ENCODE data around the gene THYN1. TPM values are rescaled to one million over a fixed set of nuclear protein-coding genes. Genes with fewer than 3 reads are reported as not detected.

The THYN1 gene
- total RNA-seq, 4 donors from 2014 or later: 16.1 to 39.3 (median 33.2) TPM

GRCh38 chr11:134271978-134272377, 18.8 kb upstream of the THYN1 start:
- Histone ChIP-seq H3K27ac (no peak overlapping the region), H3K9me3 (no peaks in the 10 kb centered on the region), H3K4me1 (peaks cover 5 to 20% (median 13%) of the 10 kb centered on the region in 4 donors), H3K36me3 (no peaks in the 10 kb centered on the region), H3K4me3 (no peak overlapping the region), H3K27me3 (peaks cover 74% of the 10 kb centered on the region)
- no peak for TF ChIP-seq CTCF (IDR thresholded peaks at IDR 0.05)
- TF ChIP-seq POLR2A (IDR thresholded peaks at IDR 0.05): no peak
- no peak for TF ChIP-seq EP300 (IDR thresholded peaks at IDR 0.05; ENCODE audit: low read depth)
- no peak for TF ChIP-seq POLR2AphosphoS5 (IDR thresholded peaks at IDR 0.05)
- WGBS, 2 donors (ENCODE audit: low coverage in 1 of 2): 91 to 100% methylated on average over 1 to 4 of the region's 4 CpGs
- in situ Hi-C loops (cut with MboI; ENCODE audit: low pct_ligation_motif_present in 1 of 4, low pct_unique_long_range_greater_than_20kb in 1 of 4, low sequenced_read_pairs in 3 of 4) (no loop called here), intact Hi-C loops (cut with DNase I; ENCODE audit: low total_unique reads) (no loop called here)
- no peak for DNase-seq

GRCh38 chr11:134270250-134270714, 17.1 kb upstream of the THYN1 start:
- no peaks in the 10 kb centered on the region for H3K36me3 ChIP-seq
- DNase-seq: no peak
- H3K27ac ChIP-seq: no peak overlapping the region
- no peak overlapping the region for H3K4me3 ChIP-seq
- WGBS, 2 donors (ENCODE audit: low coverage in 1 of 2): 0 to 46% methylated on average over 1 to 5 of the region's 5 CpGs
- in situ Hi-C loops (cut with MboI; ENCODE audit: low pct_ligation_motif_present in 1 of 4, low pct_unique_long_range_greater_than_20kb in 1 of 4, low sequenced_read_pairs in 3 of 4): no loop called here
- H3K4me1 ChIP-seq: peaks cover 0 to 10% (median 0%) of the 10 kb centered on the region in 4 donors
- peaks cover 57% of the 10 kb centered on the region for H3K27me3 ChIP-seq
- no peak for TF ChIP-seq CTCF (IDR thresholded peaks at IDR 0.05)
- TF ChIP-seq EP300 (IDR thresholded peaks at IDR 0.05; ENCODE audit: low read depth): no peak
- intact Hi-C loops (cut with DNase I; ENCODE audit: low total_unique reads): no loop called here
- H3K9me3 ChIP-seq: no peaks in the 10 kb centered on the region

GRCh38 chr11:134267966-134268365, 14.8 kb upstream of the THYN1 start:
- Histone ChIP-seq H3K4me1 (peaks cover 0 to 10% (median 0%) of the 10 kb centered on the region in 4 donors), H3K36me3 (peaks cover 0 to 6% (median 0%) of the 10 kb centered on the region in 4 donors), H3K9me3 (no peaks in the 10 kb centered on the region), H3K4me3 (no peak overlapping the region), H3K27ac (no peak overlapping the region), H3K27me3 (peaks cover 34% of the 10 kb centered on the region)
- TF ChIP-seq CTCF (IDR thresholded peaks at IDR 0.05): no peak
- no peak for TF ChIP-seq POLR2AphosphoS5 (IDR thresholded peaks at IDR 0.05)
- no peak for TF ChIP-seq POLR2A (IDR thresholded peaks at IDR 0.05)
- no peak for TF ChIP-seq EP300 (IDR thresholded peaks at IDR 0.05; ENCODE audit: low read depth)
- intact Hi-C loops (cut with DNase I; ENCODE audit: low total_unique reads) (no loop called here), in situ Hi-C loops (cut with MboI; ENCODE audit: low pct_ligation_motif_present in 1 of 4, low pct_unique_long_range_greater_than_20kb in 1 of 4, low sequenced_read_pairs in 3 of 4) (no loop called here)
- 89% methylated on average over 11 of the region's 11 CpGs; no CpG with 5 or more reads in 1 of the 2 donors for WGBS, 2 donors (ENCODE audit: low coverage in 1 of 2)
- DNase-seq: no peak

GRCh38 chr11:134267461-134267860, 14.3 kb upstream of the THYN1 start:
- H3K27me3 ChIP-seq: peaks cover 29% of the 10 kb centered on the region
- H3K4me1 ChIP-seq: peaks cover 0 to 10% (median 0%) of the 10 kb centered on the region in 4 donors
- TF ChIP-seq EP300 (IDR thresholded peaks at IDR 0.05; ENCODE audit: low read depth): no peak
- no peak for DNase-seq
- H3K36me3 ChIP-seq: peaks cover 0 to 9% (median 0%) of the 10 kb centered on the region in 4 donors
- in situ Hi-C loops (cut with MboI; ENCODE audit: low pct_ligation_motif_present in 1 of 4, low pct_unique_long_range_greater_than_20kb in 1 of 4, low sequenced_read_pairs in 3 of 4) (no loop called here), intact Hi-C loops (cut with DNase I; ENCODE audit: low total_unique reads) (no loop called here)
- 84% methylated on average over 5 of the region's 5 CpGs; no CpG with 5 or more reads in 1 of the 2 donors for WGBS, 2 donors (ENCODE audit: low coverage in 1 of 2)
- H3K4me3 ChIP-seq: no peak overlapping the region
- no peaks in the 10 kb centered on the region for H3K9me3 ChIP-seq
- H3K27ac ChIP-seq: no peak overlapping the region

- Histone ChIP-seq H3K4me3 (no peak overlapping the region), H3K27me3 (peaks cover 23% of the 10 kb centered on the region), H3K36me3 (peaks cover 0 to 10% (median 0%) of the 10 kb centered on the region in 4 donors), H3K9me3 (no peaks in the 10 kb centered on the region), H3K27ac (no peak overlapping the region), H3K4me1 (peaks cover 0 to 10% (median 0%) of the 10 kb centered on the region in 4 donors)
- in situ Hi-C loops (cut with MboI; ENCODE audit: low pct_ligation_motif_present in 1 of 4, low pct_unique_long_range_greater_than_20kb in 1 of 4, low sequenced_read_pairs in 3 of 4) (no loop called here), intact Hi-C loops (cut with DNase I; ENCODE audit: low total_unique reads) (no loop called here)
- 19 to 30% methylated on average over 3 of the region's 3 CpGs for WGBS, 2 donors (ENCODE audit: low coverage in 1 of 2)
- no peak for TF ChIP-seq POLR2A (IDR thresholded peaks at IDR 0.05)
- TF ChIP-seq CTCF (IDR thresholded peaks at IDR 0.05): no peak
- no peak for TF ChIP-seq EP300 (IDR thresholded peaks at IDR 0.05; ENCODE audit: low read depth)
- TF ChIP-seq POLR2AphosphoS5 (IDR thresholded peaks at IDR 0.05): no peak
- DNase-seq: no peak
Measured at GRCh38 chr11:134266841-134267251, 13.7 kb upstream of the THYN1 start.

All from transverse colon (tissue), 4 donors.